Measurements from ENCODE around the gene CRABP2. TPM values are rescaled to one million over a fixed set of nuclear protein-coding genes. Genes with fewer than 3 reads are reported as not detected.

CRABP2 gene
- total RNA-seq, 3 donors from 2014 or later: 4.2 to 61.6 (median 28.2) TPM

DNA sequence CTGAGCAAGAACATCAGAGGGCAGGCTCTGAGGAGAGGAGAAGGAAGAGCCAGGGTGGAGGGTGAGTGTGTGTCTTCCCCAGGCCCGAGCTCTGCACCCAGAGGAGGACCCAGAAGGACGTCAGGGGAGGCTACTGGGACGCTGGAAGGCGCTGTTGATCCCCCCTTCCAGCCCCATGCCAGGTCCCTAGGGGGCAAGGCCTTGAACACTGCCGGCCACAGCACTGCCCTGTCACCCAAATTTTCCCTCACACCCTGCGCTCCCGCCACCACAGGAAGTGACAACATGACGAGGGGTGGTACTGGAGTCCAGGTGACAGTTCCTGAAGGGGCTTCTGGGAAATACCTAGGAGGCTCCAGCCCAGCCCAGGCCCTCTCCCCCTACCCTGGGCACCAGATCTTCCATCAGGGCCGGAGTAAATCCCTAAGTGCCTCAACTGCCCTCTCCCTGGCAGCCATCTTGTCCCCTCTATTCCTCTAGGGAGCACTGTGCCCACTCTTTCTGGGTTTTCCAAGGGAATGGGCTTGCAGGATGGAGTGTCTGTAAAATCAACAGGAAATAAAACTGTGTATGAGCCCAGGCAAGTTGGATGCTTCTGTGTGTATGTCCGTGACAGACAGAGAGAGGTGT lies 46.3 kb downstream of the CRABP2 start:
- H3K27me3 ChIP-seq: no peaks in the 10 kb centered on the region

GRCh38 chr1:156658496-156658895 lies 46.9 kb downstream of the CRABP2 start:
- no peaks in the 10 kb centered on the region for H3K27me3 ChIP-seq
- peaks cover 15 to 47% of the 10 kb centered on the region in 2 donors for H3K4me1 ChIP-seq
- DNase-seq (ENCODE audit: low spot score in 2 of 2): no peak
- H3K27ac ChIP-seq: no peak overlapping the region
- TF ChIP-seq, protein P1, sequence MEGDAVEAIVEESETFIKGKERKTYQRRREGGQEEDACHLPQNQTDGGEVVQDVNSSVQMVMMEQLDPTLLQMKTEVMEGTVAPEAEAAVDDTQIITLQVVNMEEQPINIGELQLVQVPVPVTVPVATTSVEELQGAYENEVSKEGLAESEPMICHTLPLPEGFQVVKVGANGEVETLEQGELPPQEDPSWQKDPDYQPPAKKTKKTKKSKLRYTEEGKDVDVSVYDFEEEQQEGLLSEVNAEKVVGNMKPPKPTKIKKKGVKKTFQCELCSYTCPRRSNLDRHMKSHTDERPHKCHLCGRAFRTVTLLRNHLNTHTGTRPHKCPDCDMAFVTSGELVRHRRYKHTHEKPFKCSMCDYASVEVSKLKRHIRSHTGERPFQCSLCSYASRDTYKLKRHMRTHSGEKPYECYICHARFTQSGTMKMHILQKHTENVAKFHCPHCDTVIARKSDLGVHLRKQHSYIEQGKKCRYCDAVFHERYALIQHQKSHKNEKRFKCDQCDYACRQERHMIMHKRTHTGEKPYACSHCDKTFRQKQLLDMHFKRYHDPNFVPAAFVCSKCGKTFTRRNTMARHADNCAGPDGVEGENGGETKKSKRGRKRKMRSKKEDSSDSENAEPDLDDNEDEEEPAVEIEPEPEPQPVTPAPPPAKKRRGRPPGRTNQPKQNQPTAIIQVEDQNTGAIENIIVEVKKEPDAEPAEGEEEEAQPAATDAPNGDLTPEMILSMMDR (IDR thresholded peaks at IDR 0.05): no peak
- TF ChIP-seq POLR2AphosphoS5 (IDR thresholded peaks at IDR 0.05) (no peak), POLR2A (IDR thresholded peaks at IDR 0.05) (no peak)
- intact Hi-C loops (cut with DNase I; ENCODE audit: low total_unique reads): loop anchor here (10.0 kb wide), 1 partner anchor 74 kb away; no protein-coding TSS in a partner anchor
- H3K4me3 ChIP-seq: no peak overlapping the region
- no peaks in the 10 kb centered on the region for H3K36me3 ChIP-seq
- no peaks in the 10 kb centered on the region for H3K9me3 ChIP-seq

More for the DNA sequence above, 46.3 kb downstream of the CRABP2 start:
- peak overlapping the region; percentile 86 to 94 for H3K27ac ChIP-seq
- H3K4me3 ChIP-seq: no peak overlapping the region
- no peaks in the 10 kb centered on the region for H3K36me3 ChIP-seq
- H3K9me3 ChIP-seq: no peaks in the 10 kb centered on the region
- intact Hi-C loops (cut with DNase I; ENCODE audit: low total_unique reads): loop anchor here (10.0 kb wide), 1 partner anchor 74 kb away; no protein-coding TSS in a partner anchor
- TF ChIP-seq POLR2A (IDR thresholded peaks at IDR 0.05) (no peak), POLR2AphosphoS5 (IDR thresholded peaks at IDR 0.05) (no peak)
- TF ChIP-seq, protein P1 (IDR thresholded peaks at IDR 0.05): no peak
- no peak for DNase-seq (ENCODE audit: low spot score in 2 of 2)
- peaks cover 15 to 47% of the 10 kb centered on the region in 2 donors for H3K4me1 ChIP-seq

GRCh38 chr1:156657741-156658319 lies 47.6 kb downstream of the CRABP2 start:
- intact Hi-C loops (cut with DNase I; ENCODE audit: low total_unique reads): loop anchor here (10.0 kb wide), 1 partner anchor 73 kb away; no protein-coding TSS in a partner anchor
- Histone ChIP-seq H3K36me3 (no peaks in the 10 kb centered on the region), H3K4me3 (peak overlapping the region in 1 of 3 donors; percentile 54), H3K27me3 (no peaks in the 10 kb centered on the region), H3K27ac (no peak overlapping the region), H3K4me1 (peaks cover 12 to 41% of the 10 kb centered on the region in 2 donors), H3K9me3 (no peaks in the 10 kb centered on the region)
- no peak for DNase-seq (ENCODE audit: low spot score in 2 of 2)
- TF ChIP-seq, protein P1 (IDR thresholded peaks at IDR 0.05): peak in 1 of 3 donors; percentile 6
- TF ChIP-seq POLR2A (IDR thresholded peaks at IDR 0.05): no peak
- TF ChIP-seq POLR2AphosphoS5 (IDR thresholded peaks at IDR 0.05): no peak

GRCh38 chr1:156656806-156657740 lies 48.3 kb downstream of the CRABP2 start:
- Histone ChIP-seq H3K36me3 (no peaks in the 10 kb centered on the region), H3K9me3 (no peaks in the 10 kb centered on the region), H3K27me3 (no peaks in the 10 kb centered on the region), H3K4me3 (peak overlapping the region; percentile 27 to 54 (median 43)), H3K4me1 (peaks cover 10 to 34% of the 10 kb centered on the region in 2 donors), H3K27ac (no peak overlapping the region)
- DNase-seq (ENCODE audit: low spot score in 2 of 2): peak; percentile 74 to 84
- TF ChIP-seq POLR2A (IDR thresholded peaks at IDR 0.05): no peak
- TF ChIP-seq, protein P1 (IDR thresholded peaks at IDR 0.05): peak; percentile 78 to 98 (median 89)
- no peak for TF ChIP-seq POLR2AphosphoS5 (IDR thresholded peaks at IDR 0.05)
- intact Hi-C loops (cut with DNase I; ENCODE audit: low total_unique reads): loop anchor here (10.0 kb wide), 1 partner anchor 72 kb away; no protein-coding TSS in a partner anchor
